Measurements from ENCODE around the gene PBX3. TPM values are rescaled to one million over a fixed set of nuclear protein-coding genes. Genes with fewer than 3 reads are reported as not detected.

PBX3 gene
- polyA plus RNA-seq, 1 donor (not counting 4 experiments of a cell fraction or from before 2014, with no cell fraction given): 26.3 TPM

GRCh38 chr9:125878164-125878631 is 131.0 kb downstream of the PBX3 start:
- H3K4me2 ChIP-seq (ENCODE audit: control insufficient read depth, extremely low read depth, insufficient read depth, low read depth, low read length): no peak overlapping the region
- FAIRE-seq (no peak), DNase-seq (ENCODE audit: low read depth, low spot score) (no peak)
- H2AFZ ChIP-seq (ENCODE audit: control insufficient read depth, low read length): no peak overlapping the region
- H4K20me1 ChIP-seq (ENCODE audit: control insufficient read depth, extremely low read depth, insufficient read depth, low read length): no peaks in the 10 kb centered on the region
- H3K27ac ChIP-seq (ENCODE audit: control insufficient read depth, insufficient read depth, low read length): no peak overlapping the region
- no peak overlapping the region for H3K9ac ChIP-seq (ENCODE audit: control insufficient read depth, extremely low read depth, insufficient read depth, low read length)
- H3K4me1 ChIP-seq (ENCODE audit: control insufficient read depth, extremely low read depth, insufficient read depth, low read length): no peaks in the 10 kb centered on the region
- H3K79me2 ChIP-seq (ENCODE audit: control insufficient read depth, insufficient read depth, low read length): peaks cover 2% of the 10 kb centered on the region
- H3K36me3 ChIP-seq (ENCODE audit: control insufficient read depth in 2 of 2, extremely low read depth in 1 of 2, insufficient read depth in 2 of 2, low read length in 2 of 2): peaks cover 0 to 1% of the 10 kb centered on the region in 2 experiments
- no peaks in the 10 kb centered on the region for H3K27me3 ChIP-seq (ENCODE audit: control insufficient read depth, extremely low read depth, insufficient read depth, low read length)
- no peaks in the 10 kb centered on the region for H3K9me3 ChIP-seq (ENCODE audit: control insufficient read depth, low read depth, low read length)
- dilution Hi-C loops (cut with MboI; ENCODE audit: extremely low pct_ligation_motif_present, low sequenced_read_pairs): no loop called here
- TF ChIP-seq CTCF (optimal IDR thresholded peaks at IDR 0.05 in 1 of 3, IDR thresholded peaks at IDR 0.05 in 1 of 3, conservative IDR thresholded peaks at IDR 0.05 in 1 of 3; ENCODE audit: extremely low read depth in 1 of 3, insufficient read depth in 2 of 3, low read length in 3 of 3) (no peak), EZH2 (IDR thresholded peaks at IDR 0.05; ENCODE audit: low read length) (no peak)
- H3K9me1 ChIP-seq (ENCODE audit: control insufficient read depth, extremely low read depth, insufficient read depth, low read length): no peaks in the 10 kb centered on the region
- no peak overlapping the region for H3K4me3 ChIP-seq (ENCODE audit: control insufficient read depth in 2 of 3, extremely low read depth in 1 of 3, insufficient read depth in 2 of 3, low read depth in 1 of 3, low read length in 3 of 3)

GRCh38 chr9:125881042-125881441 is 133.9 kb downstream of the PBX3 start:
- H3K27ac ChIP-seq (ENCODE audit: control insufficient read depth, insufficient read depth, low read length): no peak overlapping the region
- TF ChIP-seq EZH2 (IDR thresholded peaks at IDR 0.05; ENCODE audit: low read length) (no peak), CTCF (optimal IDR thresholded peaks at IDR 0.05 in 1 of 3, IDR thresholded peaks at IDR 0.05 in 1 of 3, conservative IDR thresholded peaks at IDR 0.05 in 1 of 3; ENCODE audit: extremely low read depth in 1 of 3, insufficient read depth in 2 of 3, low read length in 3 of 3) (no peak)
- no peak overlapping the region for H3K9ac ChIP-seq (ENCODE audit: control insufficient read depth, extremely low read depth, insufficient read depth, low read length)
- no peaks in the 10 kb centered on the region for H3K9me3 ChIP-seq (ENCODE audit: control insufficient read depth, low read depth, low read length)
- no peaks in the 10 kb centered on the region for H4K20me1 ChIP-seq (ENCODE audit: control insufficient read depth, extremely low read depth, insufficient read depth, low read length)
- H3K36me3 ChIP-seq (ENCODE audit: control insufficient read depth in 2 of 2, extremely low read depth in 1 of 2, insufficient read depth in 2 of 2, low read length in 2 of 2): peaks cover 0 to 1% of the 10 kb centered on the region in 2 experiments
- FAIRE-seq: no peak
- DNase-seq (ENCODE audit: low read depth, low spot score): no peak
- H2AFZ ChIP-seq (ENCODE audit: control insufficient read depth, low read length): no peak overlapping the region
- H3K27me3 ChIP-seq (ENCODE audit: control insufficient read depth, extremely low read depth, insufficient read depth, low read length): no peaks in the 10 kb centered on the region
- H3K4me1 ChIP-seq (ENCODE audit: control insufficient read depth, extremely low read depth, insufficient read depth, low read length): peaks cover 5% of the 10 kb centered on the region
- peaks cover 2% of the 10 kb centered on the region for H3K79me2 ChIP-seq (ENCODE audit: control insufficient read depth, insufficient read depth, low read length)
- dilution Hi-C loops (cut with MboI; ENCODE audit: extremely low pct_ligation_motif_present, low sequenced_read_pairs): no loop called here
- H3K4me3 ChIP-seq (ENCODE audit: control insufficient read depth in 2 of 3, extremely low read depth in 1 of 3, insufficient read depth in 2 of 3, low read depth in 1 of 3, low read length in 3 of 3): no peak overlapping the region
- no peak overlapping the region for H3K4me2 ChIP-seq (ENCODE audit: control insufficient read depth, extremely low read depth, insufficient read depth, low read depth, low read length)
- no peaks in the 10 kb centered on the region for H3K9me1 ChIP-seq (ENCODE audit: control insufficient read depth, extremely low read depth, insufficient read depth, low read length)
